Osteocyte (in vitro differentiated cells): ENCODE results near the gene SEMA3B. TPM values are rescaled to one million over a fixed set of nuclear protein-coding genes. Genes with fewer than 3 reads are reported as not detected.

ENCODE experiments used
- DNase-seq: peaks from one replicate; pipeline ENCODE4 v3.0.0; 2021; ENCODE audit warnings: mixed read lengths; ENCODE audit not compliant: unreplicated experiment; ENCODE audit errors: extremely low spot score
- H3K27ac Mint-ChIP-seq: one replicate; pipeline ENCODE4 v1.8.0; 2021; ENCODE audit warnings: mild to moderate bottlenecking, mixed read lengths; ENCODE audit not compliant: unreplicated experiment
- H3K27me3 Mint-ChIP-seq: one replicate; pipeline ENCODE4 v1.8.0; 2021; ENCODE audit warnings: mixed read lengths; ENCODE audit not compliant: unreplicated experiment
- H3K36me3 Mint-ChIP-seq: one replicate; pipeline ENCODE4 v1.8.0; 2021; ENCODE audit warnings: mixed read lengths; ENCODE audit not compliant: unreplicated experiment
- H3K4me1 Mint-ChIP-seq: one replicate; pipeline ENCODE4 v1.8.0; 2021; ENCODE audit warnings: mixed read lengths; ENCODE audit not compliant: unreplicated experiment
- H3K4me3 Mint-ChIP-seq: one replicate; pipeline ENCODE4 v1.8.0; 2021; ENCODE audit warnings: mild to moderate bottlenecking, moderate library complexity, mixed read lengths; ENCODE audit not compliant: unreplicated experiment
- H3K9me3 Mint-ChIP-seq: one replicate; pipeline ENCODE4 v1.8.0; 2021; ENCODE audit warnings: mixed read lengths; ENCODE audit not compliant: unreplicated experiment
- total RNA-seq: library from RNA; stranded (reverse); gene quantifications from 2 replicates; pipeline ENCODE4 v1.2.1, GENCODE V29; 2021
- TF ChIP-seq, protein P1 (sequence below): fragments of 200-600 bp; sonication (generic); IDR thresholded peaks from 2 replicates; pipeline ENCODE4 v1.5.0; 2021; ENCODE audit warnings: antibody characterized with exemption, mild to moderate bottlenecking, moderate library complexity

Gene SEMA3B
- total RNA-seq, 1 donor from 2014 or later, result 8.1 TPM

DNA sequence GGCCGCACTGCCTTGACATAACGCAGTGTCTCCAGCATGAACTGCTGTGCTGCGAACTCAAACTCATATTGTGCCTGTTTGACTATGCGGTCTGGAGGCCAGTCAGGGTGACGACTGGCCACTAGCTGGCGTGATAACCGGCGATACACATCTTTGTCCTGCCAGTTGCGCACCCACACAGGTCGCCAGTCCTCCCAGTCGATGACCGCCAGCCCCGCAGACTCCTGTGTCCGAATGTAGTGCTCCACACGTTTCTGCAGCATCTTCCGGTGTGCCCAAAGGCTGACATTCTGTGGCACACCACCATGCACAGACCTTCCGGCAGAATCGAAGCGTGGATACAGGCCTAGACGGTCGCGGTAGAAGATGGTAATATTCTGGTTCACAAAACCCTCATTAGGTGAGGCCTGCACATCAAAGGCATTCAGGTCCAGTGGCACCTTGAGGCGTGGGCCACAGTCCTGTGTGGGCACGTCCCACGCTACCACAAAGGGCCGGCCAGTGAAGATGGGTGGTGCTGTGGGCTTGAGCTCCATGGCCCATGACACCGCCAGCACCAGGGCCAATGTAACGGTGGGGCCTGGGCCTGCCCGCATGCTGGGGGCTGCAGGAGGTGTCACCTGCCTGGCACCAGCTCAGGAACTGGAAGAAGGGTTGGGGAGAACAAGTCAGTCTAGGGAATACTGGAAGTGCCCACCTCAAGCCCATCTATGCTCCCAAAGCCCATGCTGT lies 51.1 kb downstream of the SEMA3B start:
- Mint-ChIP-seq H3K4me3 (peak overlapping the region; percentile 84), H3K4me1 (peaks cover 33% of the 10 kb centered on the region), H3K27ac (peak overlapping the region; percentile 60), H3K27me3 (no peaks in the 10 kb centered on the region), H3K9me3 (no peaks in the 10 kb centered on the region), H3K36me3 (peaks cover 7% of the 10 kb centered on the region)
- no peak for DNase-seq
- TF ChIP-seq, protein P1, sequence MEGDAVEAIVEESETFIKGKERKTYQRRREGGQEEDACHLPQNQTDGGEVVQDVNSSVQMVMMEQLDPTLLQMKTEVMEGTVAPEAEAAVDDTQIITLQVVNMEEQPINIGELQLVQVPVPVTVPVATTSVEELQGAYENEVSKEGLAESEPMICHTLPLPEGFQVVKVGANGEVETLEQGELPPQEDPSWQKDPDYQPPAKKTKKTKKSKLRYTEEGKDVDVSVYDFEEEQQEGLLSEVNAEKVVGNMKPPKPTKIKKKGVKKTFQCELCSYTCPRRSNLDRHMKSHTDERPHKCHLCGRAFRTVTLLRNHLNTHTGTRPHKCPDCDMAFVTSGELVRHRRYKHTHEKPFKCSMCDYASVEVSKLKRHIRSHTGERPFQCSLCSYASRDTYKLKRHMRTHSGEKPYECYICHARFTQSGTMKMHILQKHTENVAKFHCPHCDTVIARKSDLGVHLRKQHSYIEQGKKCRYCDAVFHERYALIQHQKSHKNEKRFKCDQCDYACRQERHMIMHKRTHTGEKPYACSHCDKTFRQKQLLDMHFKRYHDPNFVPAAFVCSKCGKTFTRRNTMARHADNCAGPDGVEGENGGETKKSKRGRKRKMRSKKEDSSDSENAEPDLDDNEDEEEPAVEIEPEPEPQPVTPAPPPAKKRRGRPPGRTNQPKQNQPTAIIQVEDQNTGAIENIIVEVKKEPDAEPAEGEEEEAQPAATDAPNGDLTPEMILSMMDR, result no peak

- TF ChIP-seq, protein P1, result no peak
- Mint-ChIP-seq H3K27me3 (no peaks in the 10 kb centered on the region), H3K4me1 (peaks cover 32% of the 10 kb centered on the region), H3K27ac (peak overlapping the region; percentile 60), H3K4me3 (peak overlapping the region; percentile 84), H3K36me3 (peaks cover 7% of the 10 kb centered on the region), H3K9me3 (no peaks in the 10 kb centered on the region)
- DNase-seq, result peak; percentile 91
Measured at GRCh38 chr3:50320853-50321335, 51.9 kb downstream of the SEMA3B start.

DNA sequence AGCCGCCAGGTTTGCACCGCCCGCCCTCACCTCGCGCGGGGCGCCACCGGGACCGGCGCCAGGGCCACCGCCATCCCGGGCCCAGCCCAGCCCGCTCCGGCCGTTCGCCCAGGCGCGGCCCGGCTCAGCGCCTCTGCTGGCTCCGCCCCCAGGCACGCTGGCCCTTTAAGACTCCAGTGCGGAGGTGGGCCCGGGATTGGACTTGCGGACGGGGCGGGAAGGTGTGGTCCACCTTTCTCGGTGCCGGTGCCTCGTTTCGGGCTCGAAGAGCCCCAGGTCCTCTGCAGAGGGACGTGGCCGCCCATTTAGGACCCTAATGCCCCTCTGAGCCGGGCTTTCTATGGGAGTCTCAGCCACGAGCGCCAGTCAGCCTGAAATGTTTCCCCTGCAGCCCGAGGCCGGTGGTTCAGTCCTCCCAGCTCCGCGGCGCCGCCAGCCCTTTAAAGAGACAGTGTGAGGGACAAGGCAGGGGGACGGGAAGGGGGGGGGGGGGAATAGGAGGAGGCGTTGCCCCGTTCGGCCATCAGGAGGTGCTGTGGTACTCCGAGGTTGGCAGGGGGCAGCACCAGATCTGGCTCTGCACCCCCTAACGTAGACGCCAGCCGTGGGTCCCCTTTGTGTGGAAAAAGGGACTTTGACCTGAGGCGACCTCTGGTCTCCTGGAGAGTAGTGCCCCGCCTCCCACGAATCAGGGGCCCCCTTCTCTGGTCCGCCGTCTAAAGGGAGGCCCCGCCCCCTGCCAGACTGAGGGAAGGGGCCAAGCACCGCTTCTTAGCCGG lies 52.6 kb downstream of the SEMA3B start:
- Mint-ChIP-seq H3K4me3 (peak overlapping the region; percentile 82), H3K27ac (peak overlapping the region; percentile 99)

GRCh38 chr3:50322115-50322385 lies 53.1 kb downstream of the SEMA3B start:
- H3K4me3 Mint-ChIP-seq, result no peak overlapping the region
- DNase-seq, result no peak
- TF ChIP-seq, protein P1, result no peak
- H3K27ac Mint-ChIP-seq, result no peak overlapping the region
- H3K36me3 Mint-ChIP-seq, result no peaks in the 10 kb centered on the region
- peaks cover 30% of the 10 kb centered on the region for H3K4me1 Mint-ChIP-seq
- H3K27me3 Mint-ChIP-seq, result no peaks in the 10 kb centered on the region
- no peaks in the 10 kb centered on the region for H3K9me3 Mint-ChIP-seq

More for the DNA sequence above, 52.6 kb downstream of the SEMA3B start:
- peak; percentile 95 for DNase-seq
- Mint-ChIP-seq H3K27me3 (no peaks in the 10 kb centered on the region), H3K36me3 (peaks cover 3% of the 10 kb centered on the region), H3K9me3 (no peaks in the 10 kb centered on the region), H3K4me1 (peaks cover 32% of the 10 kb centered on the region)
- TF ChIP-seq, protein P1, result peak; percentile 67
